Hematopoietic multipotent progenitor cell treated with erythropoietin and hydrocortisone succinate and interleukin-3 and kit ligand, for 4 days (in vitro differentiated cells): ENCODE results near the gene NR3C2.

Experiments
- DNase-seq: peaks from one replicate; pipeline ENCODE4 v3.0.0-alpha.2; 2015

The NR3C2 gene

GRCh38 chr4:148041606-148042329 lies 400.4 kb downstream of the NR3C2 start:
- no peak for DNase-seq

DNA sequence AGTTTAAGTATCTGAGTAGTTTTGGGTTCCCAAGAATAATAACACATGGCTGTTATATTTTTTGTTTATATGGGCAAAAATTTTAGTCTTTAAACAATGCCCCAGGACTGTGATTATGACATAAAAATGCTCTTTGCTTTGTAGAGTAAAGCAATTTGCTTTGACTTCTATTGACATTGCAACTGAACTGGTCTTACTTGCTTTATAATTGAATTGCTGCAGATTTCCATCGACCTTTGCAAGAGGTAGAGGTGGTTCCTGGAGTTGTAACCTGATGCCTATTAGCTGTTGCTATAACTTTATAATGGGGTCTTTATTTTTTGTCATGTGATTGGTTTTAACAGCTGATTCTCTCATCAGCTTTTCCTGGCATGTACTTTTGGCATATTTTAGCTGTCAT lies 407.4 kb downstream of the NR3C2 start:
- no peak for DNase-seq

- peak; percentile 24 for DNase-seq
Observed at GRCh38 chr4:148030193-148030873, 411.9 kb downstream of the NR3C2 start.

DNA sequence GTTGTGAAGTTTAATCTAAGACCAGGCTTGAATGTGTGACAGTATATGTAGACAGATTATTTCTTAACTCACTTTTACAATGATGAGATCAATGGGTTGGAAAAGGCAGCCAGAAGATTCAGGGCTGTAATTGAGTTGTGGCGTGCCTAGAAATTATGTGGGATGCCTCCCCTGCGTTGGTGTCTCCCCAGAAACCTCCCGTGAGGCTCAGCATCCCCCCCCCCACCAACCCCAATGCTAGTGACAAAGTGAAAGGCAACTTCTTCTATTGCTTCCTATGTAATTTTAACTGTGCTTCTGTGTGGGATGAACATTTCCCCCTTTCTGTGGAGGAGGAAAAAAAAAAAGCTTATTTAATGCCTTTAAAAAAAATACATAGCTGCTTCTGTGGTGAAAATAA lies 412.4 kb downstream of the NR3C2 start:
- DNase-seq, result no peak
